GM23338 (cell line): ENCODE results near the gene INTS6. TPM values are rescaled to one million over a fixed set of nuclear protein-coding genes. Genes with fewer than 3 reads are reported as not detected.

Source experiments
- ATAC-seq: fragments of 200-7000 bp; cut with Tn5 transposase; 3 replicates; pipeline ENCODE4 v1.9.1; 2020
- DNase-seq: peaks from one replicate; pipeline ENCODE4 v3.0.0-alpha.2; 2015; ENCODE audit warnings: low spot score
- H2AFZ ChIP-seq: fragments of 200-600 bp; sonication (generic); 2 replicates; pipeline ENCODE4 v1.8.0; 2016; ENCODE audit warnings: antibody characterized with exemption, mild to moderate bottlenecking, moderate library complexity
- H3F3A ChIP-seq: fragments of 200-600 bp; sonication (generic); replicated peaks from 2 replicates; pipeline ENCODE4 v1.8.0; 2017; ENCODE audit warnings: antibody characterized with exemption, mixed run types, low read depth
- H3K27ac ChIP-seq: fragments of 200-600 bp; sonication (generic); 2 replicates; pipeline ENCODE4 v1.6.1; 2016; ENCODE audit warnings: low read depth
- H3K27me3 ChIP-seq: fragments of 200-600 bp; sonication (generic); 2 replicates; pipeline ENCODE4 v1.8.0; 2016; ENCODE audit warnings: mild to moderate bottlenecking, mixed run types, moderate library complexity; ENCODE audit not compliant: insufficient read depth
- H3K36me3 ChIP-seq: fragments of 200-600 bp; sonication (generic); 2 replicates; pipeline ENCODE4 v1.8.0; 2016; ENCODE audit warnings: mild to moderate bottlenecking; ENCODE audit not compliant: insufficient read depth
- H3K4me1 ChIP-seq: fragments of 200-600 bp; sonication (generic); 2 replicates; pipeline ENCODE4 v1.8.0; 2016; ENCODE audit warnings: mild to moderate bottlenecking, moderate library complexity; ENCODE audit not compliant: insufficient read depth
- H3K4me2 ChIP-seq: fragments of 200-600 bp; sonication (generic); 2 replicates; pipeline ENCODE4 v1.7.1; 2017; ENCODE audit warnings: mixed run types
- H3K4me3 ChIP-seq: fragments of 200-600 bp; sonication (generic); 2 replicates; pipeline ENCODE4 v1.6.1; 2016; ENCODE audit warnings: mixed run types
- H3K79me2 ChIP-seq: fragments of 200-600 bp; sonication (generic); replicated peaks from 2 replicates; pipeline ENCODE4 v1.8.0; 2017; ENCODE audit warnings: mild to moderate bottlenecking; ENCODE audit not compliant: insufficient read depth
- H3K9me2 ChIP-seq: fragments of 200-600 bp; sonication (generic); 2 replicates; pipeline ENCODE4 v1.8.0; 2017; ENCODE audit not compliant: insufficient read depth
- H4K20me1 ChIP-seq: fragments of 200-600 bp; sonication (generic); replicated peaks from 2 replicates; pipeline ENCODE4 v1.8.0; 2017; ENCODE audit warnings: mild to moderate bottlenecking; ENCODE audit not compliant: insufficient read depth
- H3K27ac Mint-ChIP-seq: 2 replicates; pipeline ENCODE4 v1.8.0; 2020; ENCODE audit warnings: inconsistent platforms, mild to moderate bottlenecking, moderate library complexity, mixed read lengths
- H3K27me3 Mint-ChIP-seq: 3 replicates; pipeline ENCODE4 v1.8.0; 2022; ENCODE audit warnings: low read depth, mild to moderate bottlenecking, moderate library complexity, mixed read lengths, inconsistent platforms; ENCODE audit not compliant: insufficient read depth, poor library complexity
- H3K36me3 Mint-ChIP-seq: 3 replicates; pipeline ENCODE4 v1.8.0; 2021; ENCODE audit warnings: low read depth, mild to moderate bottlenecking, inconsistent platforms, moderate library complexity, mixed read lengths
- H3K4me1 Mint-ChIP-seq: 3 replicates; pipeline ENCODE4 v1.8.0; 2020; ENCODE audit warnings: mild to moderate bottlenecking, inconsistent platforms, mixed read lengths
- H3K4me3 Mint-ChIP-seq: 3 replicates; pipeline ENCODE4 v1.8.0; 2021; ENCODE audit warnings: moderate library complexity, mild to moderate bottlenecking, inconsistent platforms, mixed read lengths
- H3K9me3 Mint-ChIP-seq: 3 replicates; pipeline ENCODE4 v1.8.0; 2020; ENCODE audit warnings: moderate library complexity, mild to moderate bottlenecking, inconsistent platforms, mixed read lengths
- CREB1 ChIP-seq: fragments of 250-450 bp; sonication (Bioruptor Pico); IDR thresholded peaks from 2 replicates; pipeline ENCODE4 v1.5.0; 2020; ENCODE audit warnings: low read depth, mild to moderate bottlenecking, moderate library complexity
- CTCF ChIP-seq, 2 experiments: fragments of 200-600 bp in 1 of 2; sonication (generic) in 1 of 2; conservative IDR thresholded peaks; 2 replicates each; pipeline versions ENCODE4 v1.5.1 to v1.6.1; 2016 to 2017; ENCODE audit warnings: antibody characterized with exemption in 2 of 2, low read depth in 2 of 2, mild to moderate bottlenecking in 2 of 2, moderate library complexity in 1 of 2
- ETS1 ChIP-seq: IDR thresholded peaks from 2 replicates; pipeline ENCODE4 v1.6.1; 2016; ENCODE audit warnings: antibody characterized with exemption
- EZH2 ChIP-seq: fragments of 200-600 bp; sonication (generic); IDR thresholded peaks from one replicate; pipeline ENCODE4 v1.8.0; 2017; ENCODE audit warnings: antibody characterized with exemption, mild to moderate bottlenecking, low read depth; ENCODE audit not compliant: unreplicated experiment
- EZH2phosphoT487 ChIP-seq: fragments of 200-600 bp; sonication (generic); IDR thresholded peaks from one replicate; pipeline ENCODE4 v1.8.1; 2018; ENCODE audit warnings: antibody characterized with exemption; ENCODE audit not compliant: unreplicated experiment
- JUNB ChIP-seq: IDR thresholded peaks from one replicate; pipeline ENCODE4 v1.6.1; 2016; ENCODE audit warnings: antibody characterized with exemption; ENCODE audit not compliant: unreplicated experiment
- NANOG ChIP-seq: IDR thresholded peaks from 2 replicates; pipeline ENCODE4 v1.6.1; 2016; ENCODE audit warnings: antibody characterized with exemption, borderline replicate concordance
- REST ChIP-seq: IDR thresholded peaks from one replicate; pipeline ENCODE4 v1.6.1; 2018; ENCODE audit warnings: antibody characterized with exemption; ENCODE audit not compliant: unreplicated experiment
- STAT1 ChIP-seq: IDR thresholded peaks from one replicate; pipeline ENCODE4 v1.6.1; 2016; ENCODE audit warnings: antibody characterized with exemption; ENCODE audit not compliant: unreplicated experiment
- ZNF114 ChIP-seq: fragments of 250-450 bp; sonication (Bioruptor Pico); IDR thresholded peaks from 2 replicates; pipeline ENCODE4 v1.5.0; 2020; ENCODE audit warnings: mild to moderate bottlenecking, moderate library complexity
- ZNF331 ChIP-seq: fragments of 250-450 bp; sonication (Bioruptor Pico); IDR thresholded peaks from 2 replicates; pipeline ENCODE4 v1.5.0; 2020; ENCODE audit warnings: low read depth, mild to moderate bottlenecking, moderate library complexity
- polyA plus RNA-seq: library from polyadenylated mRNA; unstranded; fragments of >200 nt; fragmentation: Nextera tagmentation; extraction: Ambion mirVana; gene quantifications from 2 replicates; pipeline ENCODE4 v1.2.1, GENCODE V29; 2016
- total RNA-seq: library from RNA; depleted of rRNA; stranded (reverse); fragments of >200 nt; shearing (Covaris generic); gene quantifications from 2 replicates; pipeline ENCODE4 v1.2.3, GENCODE V29; 2014

The INTS6 gene
- total and polyA plus RNA-seq, 2 experiments from 2014 or later: 24.8 to 38.6 TPM

DNA sequence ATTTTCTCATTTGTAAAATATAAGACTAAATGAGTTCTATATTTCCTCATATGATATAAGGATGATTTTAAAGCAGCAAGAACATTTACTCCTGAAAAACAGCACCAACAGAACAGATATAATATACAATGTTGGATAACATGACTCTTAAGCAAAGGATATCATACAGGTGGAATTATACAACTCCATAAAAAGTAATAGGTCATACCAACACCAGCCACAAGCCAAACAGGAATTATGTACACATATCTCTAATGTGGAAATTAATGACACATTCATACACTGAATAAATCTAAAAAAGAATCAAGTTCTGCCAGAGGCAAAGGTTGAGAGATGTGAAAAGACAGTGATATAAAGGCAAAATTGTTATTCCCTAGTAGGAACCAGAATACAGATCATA is 25.9 kb downstream of the INTS6 start:
- Mint-ChIP-seq H3K27ac (peak overlapping the region; percentile 68), H3K4me1 (peaks cover 72% of the 10 kb centered on the region), H3K9me3 (no peaks in the 10 kb centered on the region; the same call in 2 of the 3 replicates), H3K27me3 (peaks cover 3% of the 10 kb centered on the region), H3K36me3 (peaks cover 26% of the 10 kb centered on the region; the same call in 2 of the 3 replicates), H3K4me3 (no peak overlapping the region)
- Histone ChIP-seq H3F3A (no peaks in the 10 kb centered on the region; the same call in 1 of the 2 replicates), H4K20me1 (no peaks in the 10 kb centered on the region), H2AFZ (no peak overlapping the region), H3K4me3 (no peak overlapping the region), H3K27me3 (no peaks in the 10 kb centered on the region), H3K36me3 (no peaks in the 10 kb centered on the region), H3K4me2 (no peak overlapping the region), H3K79me2 (peaks cover 81% of the 10 kb centered on the region), H3K9me2 (no peaks in the 10 kb centered on the region), H3K4me1 (peaks cover 66% of the 10 kb centered on the region), H3K27ac (no peak overlapping the region)
- TF ChIP-seq EZH2: no peak
- no peak for TF ChIP-seq ZNF114
- DNase-seq: no peak
- ATAC-seq: no peak

DNA sequence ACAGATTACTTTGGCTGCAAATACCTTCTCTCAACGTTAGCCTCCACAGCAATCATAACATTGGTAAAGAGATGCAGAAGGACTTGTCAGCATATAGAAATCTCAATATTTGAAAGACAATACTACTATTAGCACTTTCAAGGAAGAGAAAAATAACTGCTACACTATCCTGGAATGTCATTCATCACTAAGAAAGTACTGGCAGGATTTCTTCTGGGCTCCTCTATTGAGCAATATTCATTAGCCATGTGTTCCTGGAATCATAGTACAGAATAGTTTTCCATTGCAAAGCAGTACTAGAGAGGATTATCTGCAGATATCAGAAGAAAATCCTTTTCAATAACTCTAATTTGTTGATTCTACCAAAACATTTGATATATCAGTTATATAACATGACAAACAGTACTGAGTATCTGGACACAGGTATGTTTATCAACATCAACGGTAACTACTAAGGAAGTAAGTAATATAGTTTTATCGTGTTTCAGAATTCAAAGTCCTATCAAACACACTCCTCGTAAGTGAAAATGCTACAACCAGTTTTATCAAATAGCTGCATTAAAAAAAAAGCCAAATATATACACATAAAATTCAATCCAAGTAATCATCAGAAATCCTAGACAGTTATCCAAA is 27.3 kb downstream of the INTS6 start:
- Mint-ChIP-seq H3K9me3 (no peaks in the 10 kb centered on the region; the same call in 2 of the 3 replicates), H3K27ac (peak overlapping the region; percentile 85; the same call in 1 of the 2 replicates), H3K27me3 (peaks cover 3% of the 10 kb centered on the region), H3K4me3 (peak overlapping the region; percentile 54), H3K36me3 (peaks cover 30% of the 10 kb centered on the region; the same call in 2 of the 3 replicates), H3K4me1 (peaks cover 63% of the 10 kb centered on the region)
- DNase-seq (peak; percentile 25), ATAC-seq (peak; percentile 68)
- Histone ChIP-seq H4K20me1 (no peaks in the 10 kb centered on the region), H3K27ac (peak overlapping the region; percentile 34), H3K79me2 (peaks cover 94% of the 10 kb centered on the region), H3K36me3 (no peaks in the 10 kb centered on the region), H3K4me1 (peaks cover 57% of the 10 kb centered on the region), H3F3A (no peaks in the 10 kb centered on the region; the same call in 1 of the 2 replicates), H3K4me2 (peak overlapping the region; percentile 72), H3K9me2 (no peaks in the 10 kb centered on the region), H3K4me3 (peak overlapping the region; percentile 41), H2AFZ (no peak overlapping the region), H3K27me3 (no peaks in the 10 kb centered on the region)
- TF ChIP-seq EZH2phosphoT487 (no peak), NANOG (peak; percentile 75)

GRCh38 chr13:51423766-51424165 is 29.1 kb downstream of the INTS6 start:
- peaks cover 97% of the 10 kb centered on the region for H3K79me2 ChIP-seq
- peaks cover 60% of the 10 kb centered on the region for H3K4me1 Mint-ChIP-seq
- no peak for TF ChIP-seq ZNF331 (CRISPR knock-in tag)
- TF ChIP-seq ETS1: no peak
- TF ChIP-seq EZH2: no peak
- no peak for TF ChIP-seq NANOG
- TF ChIP-seq REST: no peak
- TF ChIP-seq CTCF (conservative IDR thresholded peaks at IDR 0.05; ENCODE audit: low read depth in 2 of 2): no peak
- TF ChIP-seq STAT1: no peak
- no peak for TF ChIP-seq JUNB
- no peak for TF ChIP-seq CREB1 (CRISPR knock-in tag)

More at GRCh38 chr13:51423766-51424165, 29.1 kb downstream of the INTS6 start:
- Histone ChIP-seq H3K27ac (no peak overlapping the region), H3K4me3 (no peak overlapping the region), H4K20me1 (no peaks in the 10 kb centered on the region), H3K4me1 (peaks cover 57% of the 10 kb centered on the region), H3K4me2 (peak overlapping the region; percentile 72), H3K36me3 (no peaks in the 10 kb centered on the region; the same call in 1 of the 2 replicates), H3K9me2 (no peaks in the 10 kb centered on the region), H3K27me3 (no peaks in the 10 kb centered on the region), H3F3A (no peaks in the 10 kb centered on the region; the same call in 1 of the 2 replicates), H2AFZ (no peak overlapping the region)
- Mint-ChIP-seq H3K4me3 (no peak overlapping the region), H3K9me3 (no peaks in the 10 kb centered on the region; the same call in 2 of the 3 replicates), H3K36me3 (peaks cover 25% of the 10 kb centered on the region; the same call in 2 of the 3 replicates), H3K27ac (no peak overlapping the region), H3K27me3 (peaks cover 3% of the 10 kb centered on the region)
- DNase-seq (no peak), ATAC-seq (no peak)
